Measurements from ENCODE around the gene IARS1.

The IARS1 gene

GRCh38 chr9:92266486-92266885 is 27.0 kb downstream of the IARS1 start:
- Histone ChIP-seq H3K4me2 (ENCODE audit: low read length) (no peak overlapping the region), H3K36me3 (ENCODE audit: control insufficient read depth, low read length) (peaks cover 99% of the 10 kb centered on the region), H3K9me2 (replicated peaks; ENCODE audit: control insufficient read depth, low read length) (no peaks in the 10 kb centered on the region), H4K20me1 (ENCODE audit: control insufficient read depth, insufficient read depth, low read depth, low read length) (peaks cover 7% of the 10 kb centered on the region; the same call in 1 of the 2 replicates), H3K4me1 (ENCODE audit: control insufficient read depth, low read length) (no peaks in the 10 kb centered on the region), H3K79me2 (ENCODE audit: control insufficient read depth, low read length) (peaks cover 13% of the 10 kb centered on the region), H3K27me3 (ENCODE audit: control insufficient read depth, low read length) (no peaks in the 10 kb centered on the region), H3K4me3 (ENCODE audit: low read length) (no peak overlapping the region), H3F3A (ENCODE audit: control insufficient read depth, insufficient read depth) (no peaks in the 10 kb centered on the region), H3K27ac (ENCODE audit: low read depth, low read length) (no peak overlapping the region), H3K9me3 (ENCODE audit: control insufficient read depth, insufficient read depth, low read length) (no peaks in the 10 kb centered on the region)
- TF ChIP-seq CTCF (IDR thresholded peaks at IDR 0.05; ENCODE audit: low read depth, low read length, poor library complexity, severe bottlenecking) = no peak
- TF ChIP-seq EZH2phosphoT487 (IDR thresholded peaks at IDR 0.05; ENCODE audit: borderline replicate concordance, low read length) = no peak

GRCh38 chr9:92265154-92265553 is 28.3 kb downstream of the IARS1 start:
- Histone ChIP-seq H3K27ac (ENCODE audit: low read depth, low read length) (no peak overlapping the region), H3K4me3 (ENCODE audit: low read length) (no peak overlapping the region), H3K4me2 (ENCODE audit: low read length) (no peak overlapping the region), H3K36me3 (ENCODE audit: control insufficient read depth, low read length) (peaks cover 99% of the 10 kb centered on the region), H4K20me1 (ENCODE audit: control insufficient read depth, insufficient read depth, low read depth, low read length) (peaks cover 3% of the 10 kb centered on the region; the same call in 1 of the 2 replicates), H3K9me3 (ENCODE audit: control insufficient read depth, insufficient read depth, low read length) (no peaks in the 10 kb centered on the region), H3K9me2 (replicated peaks; ENCODE audit: control insufficient read depth, low read length) (no peaks in the 10 kb centered on the region), H3K27me3 (ENCODE audit: control insufficient read depth, low read length) (no peaks in the 10 kb centered on the region), H3K79me2 (ENCODE audit: control insufficient read depth, low read length) (peaks cover 10% of the 10 kb centered on the region), H3F3A (ENCODE audit: control insufficient read depth, insufficient read depth) (no peaks in the 10 kb centered on the region), H3K4me1 (ENCODE audit: control insufficient read depth, low read length) (no peaks in the 10 kb centered on the region)
- TF ChIP-seq EZH2phosphoT487 (IDR thresholded peaks at IDR 0.05; ENCODE audit: borderline replicate concordance, low read length) (no peak), CTCF (IDR thresholded peaks at IDR 0.05; ENCODE audit: low read depth, low read length, poor library complexity, severe bottlenecking) (no peak)

- H3K4me3 ChIP-seq (ENCODE audit: low read length) = no peak overlapping the region
- no peaks in the 10 kb centered on the region for H3K27me3 ChIP-seq (ENCODE audit: control insufficient read depth, low read length)
- peaks cover 7% of the 10 kb centered on the region for H3K79me2 ChIP-seq (ENCODE audit: control insufficient read depth, low read length)
- H3K9me2 ChIP-seq (replicated peaks; ENCODE audit: control insufficient read depth, low read length) = no peaks in the 10 kb centered on the region
- H3K9me3 ChIP-seq (ENCODE audit: control insufficient read depth, insufficient read depth, low read length) = no peaks in the 10 kb centered on the region
- H3K27ac ChIP-seq (ENCODE audit: low read depth, low read length) = no peak overlapping the region
- H3K4me2 ChIP-seq (ENCODE audit: low read length) = no peak overlapping the region
- H3K36me3 ChIP-seq (ENCODE audit: control insufficient read depth, low read length) = peaks cover 99% of the 10 kb centered on the region
- no peaks in the 10 kb centered on the region for H3K4me1 ChIP-seq (ENCODE audit: control insufficient read depth, low read length)
- no peak for TF ChIP-seq EZH2phosphoT487 (IDR thresholded peaks at IDR 0.05; ENCODE audit: borderline replicate concordance, low read length)
- TF ChIP-seq CTCF (IDR thresholded peaks at IDR 0.05; ENCODE audit: low read depth, low read length, poor library complexity, severe bottlenecking) = no peak
- peaks cover 3% of the 10 kb centered on the region; the same call in 1 of the 2 replicates for H4K20me1 ChIP-seq (ENCODE audit: control insufficient read depth, insufficient read depth, low read depth, low read length)
- no peaks in the 10 kb centered on the region for H3F3A ChIP-seq (ENCODE audit: control insufficient read depth, insufficient read depth)
Measured at GRCh38 chr9:92263131-92263530, 30.4 kb downstream of the IARS1 start.

Data from DOHH2 (cell line).